GM18498 (cell line): Measurements from ENCODE around the gene OSBPL10.

ENCODE experiments used
- ATAC-seq: cut with Tn5 transposase; IDR thresholded peaks from one replicate; pipeline ENCODE4 v1.9.1; 2021; ENCODE audit warnings: mild to moderate bottlenecking, moderate library complexity; ENCODE audit not compliant: unreplicated experiment

Gene OSBPL10

DNA sequence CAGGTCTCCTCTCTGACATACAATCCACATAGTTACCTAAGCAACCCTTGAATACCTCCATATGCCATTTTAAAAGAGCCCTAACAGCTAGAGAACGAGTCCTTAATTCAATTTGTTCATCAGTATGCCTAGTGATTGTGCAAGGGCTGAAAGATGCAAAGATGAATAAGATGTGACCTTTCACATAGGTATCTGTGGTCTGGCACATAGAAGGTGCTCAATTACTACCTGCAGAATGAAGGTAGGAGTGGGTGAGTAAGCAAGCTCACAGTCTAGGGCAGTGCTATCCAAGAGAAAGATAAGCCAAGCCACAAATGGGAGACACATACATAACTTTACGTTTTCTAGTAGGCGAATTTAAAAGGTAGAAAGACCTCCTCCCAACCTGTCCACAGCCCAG is 157.9 kb downstream of the OSBPL10 start:
- no peak for ATAC-seq

DNA sequence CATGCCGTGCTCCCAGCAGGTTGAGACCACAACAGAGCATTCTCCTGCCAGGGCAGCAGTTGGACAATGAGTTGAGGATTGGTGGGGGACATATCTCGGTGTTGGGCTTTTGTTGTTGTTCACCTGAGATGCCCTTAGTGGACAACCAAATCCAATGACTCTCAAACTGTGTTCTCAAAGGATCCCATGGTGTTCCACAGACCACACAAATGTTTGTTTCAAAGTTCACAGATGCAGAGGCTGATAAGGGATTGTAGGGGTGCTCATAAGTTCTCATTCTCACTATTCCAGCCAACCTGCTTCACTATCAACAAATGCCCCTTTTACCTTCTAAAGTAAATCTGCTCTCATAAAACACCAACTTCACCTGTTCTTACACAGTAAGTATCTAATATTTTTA is 159.9 kb downstream of the OSBPL10 start:
- no peak for ATAC-seq

DNA sequence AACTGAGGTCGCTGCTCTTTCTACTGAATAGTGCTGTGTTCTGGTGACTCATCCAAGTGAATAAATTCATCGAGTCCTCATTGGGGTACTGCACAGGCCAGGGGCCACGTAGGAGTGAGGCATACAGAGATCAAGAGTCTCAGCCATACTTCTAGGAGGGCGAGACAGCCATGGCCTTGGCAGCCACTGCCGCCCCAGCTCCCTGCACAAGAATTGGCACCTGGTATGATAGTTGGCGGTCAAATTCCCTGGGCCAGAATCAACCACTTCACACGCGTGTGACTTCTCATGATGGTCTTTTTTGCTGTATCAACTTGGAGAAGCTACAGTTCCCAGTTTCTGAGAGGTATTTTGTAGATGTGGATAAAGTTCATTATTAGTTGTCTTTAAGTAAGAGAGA is 161.6 kb downstream of the OSBPL10 start:
- ATAC-seq: no peak

DNA sequence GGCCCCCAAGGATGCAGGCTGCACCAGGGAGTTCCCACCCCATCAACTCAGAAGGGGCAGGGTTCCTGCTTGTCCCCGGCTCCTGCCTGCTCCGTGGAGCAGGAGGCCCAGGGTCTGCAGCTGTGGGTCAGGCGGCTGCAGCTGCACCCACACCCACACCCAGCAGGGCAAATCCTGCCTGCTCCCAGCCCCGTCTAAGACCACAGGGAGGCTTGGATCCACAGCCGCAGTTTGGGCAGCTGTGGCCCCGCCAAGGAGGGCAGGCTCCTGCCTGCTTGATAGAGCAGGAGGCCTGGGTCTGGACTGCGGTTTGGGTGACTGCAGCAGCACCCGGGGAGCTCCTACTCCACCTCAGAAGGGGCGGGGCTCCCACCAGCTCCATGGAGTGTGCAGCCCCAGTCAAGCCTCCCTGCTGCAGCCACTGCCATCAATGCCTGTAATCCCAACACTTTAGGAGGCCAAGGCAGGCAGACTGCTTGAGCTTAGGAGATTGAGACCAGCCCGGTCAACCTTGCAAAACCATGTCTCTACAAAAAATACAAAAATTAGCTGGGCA is 163.6 kb downstream of the OSBPL10 start:
- no peak for ATAC-seq

DNA sequence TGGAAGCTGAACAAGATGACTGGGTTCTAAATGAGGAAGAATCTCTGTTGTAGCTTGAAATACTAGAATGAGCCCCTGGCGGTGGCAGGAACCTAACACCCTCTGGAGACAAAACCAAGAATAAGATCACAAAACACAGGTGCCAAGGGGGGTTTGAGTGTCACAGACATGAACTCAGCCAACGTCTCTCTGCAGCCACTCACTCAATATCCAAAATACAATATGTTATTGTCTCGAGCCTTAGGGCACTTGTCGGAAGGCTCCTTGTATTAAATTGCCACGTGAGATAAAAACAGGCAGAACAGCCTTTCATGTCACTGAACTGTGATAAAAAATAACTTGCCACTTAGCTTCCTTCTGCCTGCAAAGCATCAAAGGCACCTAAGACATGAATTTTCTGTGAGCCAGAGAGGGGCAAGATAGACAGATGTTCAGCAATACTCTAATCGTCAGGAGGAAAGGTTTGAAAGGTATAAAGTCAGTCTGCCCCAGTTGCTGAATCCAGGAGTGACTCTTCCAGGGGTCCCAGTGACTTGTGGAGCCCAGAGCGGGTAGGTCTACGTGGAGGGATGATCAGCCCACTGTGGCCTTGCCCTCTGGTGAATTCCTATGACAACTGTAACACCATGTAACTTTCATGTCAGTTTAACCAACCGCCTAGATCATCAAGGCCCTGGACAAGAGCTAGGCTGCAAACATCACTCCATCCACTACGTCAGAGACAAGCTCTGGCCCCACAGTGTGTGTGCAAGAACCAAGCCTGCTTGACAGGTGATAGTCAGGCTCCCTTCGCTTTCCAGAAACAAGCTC is 165.2 kb downstream of the OSBPL10 start:
- ATAC-seq: no peak

GRCh38 chr3:31815006-31815405 is 166.1 kb downstream of the OSBPL10 start:
- no peak for ATAC-seq

DNA sequence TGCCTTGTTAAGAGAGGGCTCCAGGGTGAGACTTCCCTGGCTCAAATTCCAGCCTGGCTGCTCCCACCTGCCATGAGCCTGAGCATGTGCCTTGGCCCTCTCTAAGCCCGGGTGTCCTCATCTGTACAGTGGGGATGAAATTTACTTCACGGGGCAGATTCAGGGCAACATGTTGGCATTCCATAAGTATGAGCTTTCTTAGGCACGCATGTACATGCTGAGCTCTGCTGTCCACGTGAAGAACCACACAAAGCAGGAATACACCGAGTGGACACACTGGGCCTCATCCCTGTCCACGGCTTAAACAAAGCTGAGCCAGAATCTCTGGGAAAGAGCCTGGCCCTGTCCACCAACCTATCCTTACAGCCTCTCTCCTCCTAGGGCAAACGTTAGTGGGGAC is 167.4 kb downstream of the OSBPL10 start:
- no peak for ATAC-seq

DNA sequence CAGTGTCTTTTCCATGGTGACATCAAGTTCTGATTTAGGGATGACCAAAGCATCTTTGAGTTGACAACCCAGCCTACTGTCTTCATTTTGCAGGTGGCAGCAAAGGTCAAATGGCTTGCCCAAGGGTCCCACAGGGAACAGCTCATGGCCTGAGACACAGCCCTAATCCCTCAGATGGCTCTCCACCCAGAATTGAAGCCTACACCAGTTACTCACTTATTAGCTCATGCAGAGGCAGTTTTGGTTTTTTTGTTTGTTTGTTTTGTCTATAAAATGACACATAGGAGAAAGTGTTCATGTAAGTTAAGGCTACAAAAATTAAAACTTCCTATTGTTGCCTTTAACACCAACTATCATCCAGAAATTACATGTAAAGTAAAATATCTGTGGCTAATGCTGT is 167.9 kb downstream of the OSBPL10 start:
- no peak for ATAC-seq

GRCh38 chr3:31810991-31811433 is 170.1 kb downstream of the OSBPL10 start:
- ATAC-seq: no peak

- ATAC-seq: no peak
Measured at GRCh38 chr3:31808143-31808720, 172.8 kb downstream of the OSBPL10 start.

GRCh38 chr3:31804251-31805051 is 176.6 kb downstream of the OSBPL10 start:
- no peak for ATAC-seq

- ATAC-seq: no peak
Measured at GRCh38 chr3:31802981-31803740, 177.9 kb downstream of the OSBPL10 start.

- ATAC-seq: no peak
Measured at GRCh38 chr3:31800436-31800835, 180.6 kb downstream of the OSBPL10 start.

DNA sequence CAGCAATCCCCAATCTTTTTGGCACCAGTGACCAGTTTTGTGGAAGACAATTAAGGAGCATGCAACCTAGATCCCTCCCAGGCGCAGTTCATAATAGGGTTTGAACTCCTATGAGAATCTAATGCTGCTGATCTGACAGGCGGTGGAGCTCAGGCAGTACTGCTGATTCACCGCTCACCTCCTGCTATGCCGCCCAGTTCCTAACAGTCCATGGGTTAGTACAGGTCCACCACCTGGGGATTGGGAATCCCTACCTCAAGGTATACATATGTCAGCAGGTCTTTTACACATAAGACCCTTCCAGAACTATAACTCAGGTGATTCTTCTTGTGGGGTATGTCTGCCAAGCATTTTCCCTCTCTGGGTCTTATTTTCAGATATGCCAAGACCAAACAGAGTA is 182.2 kb downstream of the OSBPL10 start:
- ATAC-seq: no peak

- no peak for ATAC-seq
Measured at GRCh38 chr3:31793821-31794220, 187.2 kb downstream of the OSBPL10 start.

DNA sequence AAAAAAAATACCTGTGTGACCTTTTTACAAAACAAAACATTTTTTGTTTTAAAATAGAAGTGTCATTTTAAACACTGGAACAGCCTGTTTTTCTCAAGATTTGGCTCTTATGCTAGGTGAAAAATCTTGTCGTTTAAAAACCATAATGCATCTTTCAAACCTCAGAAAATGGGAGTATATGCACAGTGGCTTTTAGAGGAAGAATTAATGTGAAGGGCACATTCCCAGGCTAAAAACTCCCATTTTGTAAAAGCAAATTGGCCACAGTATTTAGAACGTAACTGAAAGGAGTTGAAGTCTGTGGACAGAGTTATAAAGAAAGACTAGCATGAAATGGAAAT is 190.0 kb downstream of the OSBPL10 start:
- no peak for ATAC-seq

DNA sequence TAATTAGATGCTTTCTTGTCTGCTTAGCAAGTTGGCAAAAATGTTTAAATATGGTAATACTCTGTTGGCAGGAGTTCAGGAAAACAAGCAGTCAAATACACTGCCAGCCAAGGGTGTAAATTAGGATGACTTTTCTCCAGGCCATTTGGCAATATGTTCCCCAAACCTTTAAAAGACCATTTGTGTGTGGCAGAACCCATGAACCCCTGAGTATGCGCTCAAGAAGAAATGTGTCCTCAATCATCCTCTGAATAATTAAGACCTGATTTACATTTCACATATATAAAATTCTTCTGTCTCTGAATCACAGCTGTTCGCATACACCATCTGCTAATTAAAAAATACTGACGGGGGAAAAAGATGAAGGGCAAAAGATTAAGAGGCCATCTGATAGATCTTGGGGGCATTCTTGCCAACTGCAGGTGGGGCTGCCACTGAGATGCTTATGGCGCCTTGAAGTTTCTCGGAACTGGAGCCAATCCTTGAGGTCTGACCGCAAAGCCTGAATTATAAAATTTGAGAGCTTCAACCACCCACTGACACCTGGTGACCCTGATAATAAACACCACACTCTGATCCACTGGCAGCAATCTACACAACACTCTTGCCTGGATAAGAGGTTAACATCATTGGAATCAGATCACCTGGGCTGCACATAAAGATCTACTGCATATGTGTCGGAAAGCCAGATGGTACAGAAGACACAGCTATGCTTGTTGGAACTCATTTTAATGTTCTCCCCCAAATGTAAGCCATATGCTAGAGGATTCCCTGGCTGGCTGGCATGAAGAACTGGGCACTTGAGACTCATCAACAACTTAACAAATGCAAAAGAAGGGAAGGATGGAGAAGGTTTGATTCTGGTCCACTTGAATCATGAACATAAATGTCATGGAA is 190.6 kb downstream of the OSBPL10 start:
- ATAC-seq: no peak

- no peak for ATAC-seq
Measured at GRCh38 chr3:31789429-31789828, 191.6 kb downstream of the OSBPL10 start.

GRCh38 chr3:31785734-31786133 is 195.3 kb downstream of the OSBPL10 start:
- ATAC-seq: no peak

DNA sequence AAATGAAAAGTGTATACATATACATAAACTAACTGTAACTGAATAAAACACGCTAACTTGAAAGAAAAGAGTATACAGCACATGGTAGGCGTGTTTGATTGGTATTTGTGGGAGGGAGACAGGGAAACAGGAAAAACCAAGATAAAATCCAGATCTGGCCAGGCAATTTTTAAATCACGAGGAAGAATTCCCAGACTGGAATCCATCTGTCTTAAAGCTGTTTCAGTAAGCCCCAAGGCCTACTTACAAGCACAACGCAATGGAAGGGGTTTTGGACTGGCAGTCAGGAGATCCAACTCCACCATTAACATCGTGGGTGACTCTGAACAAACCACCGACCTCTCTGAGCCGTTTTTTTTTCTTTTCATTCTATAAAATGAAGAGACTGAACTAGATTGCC is 195.8 kb downstream of the OSBPL10 start:
- ATAC-seq: no peak
